IPS DF 4.7 (cell line): ENCODE results near the gene TSEN15.
"Not testable (repeated sequence)": the region's sequence is repeated elsewhere in the genome, so short reads cannot be mapped to it uniquely, and the experiment has no call there.

Source experiments
- DNase-seq: peaks from one replicate; pipeline ENCODE4 v3.0.0-alpha.2; 2013; ENCODE audit warnings: low spot score; ENCODE audit errors: extremely low read depth

The TSEN15 gene

GRCh38 chr1:184096580-184096979 is 45.0 kb downstream of the TSEN15 start:
- DNase-seq, result not testable (repeated sequence)

GRCh38 chr1:184101141-184101540 is 49.6 kb downstream of the TSEN15 start:
- DNase-seq, result no peak

GRCh38 chr1:184101571-184101970 is 50.0 kb downstream of the TSEN15 start:
- DNase-seq, result no peak

GRCh38 chr1:184110272-184111204 is 59.0 kb downstream of the TSEN15 start:
- DNase-seq, result no peak

- no peak for DNase-seq
These were observed 60.8 kb downstream of the TSEN15 start for GRCh38 chr1:184112176-184112948.

- DNase-seq, result no peak
These were observed 61.7 kb downstream of the TSEN15 start for GRCh38 chr1:184113251-184113650.

- DNase-seq, result no peak
These were observed 63.4 kb downstream of the TSEN15 start for GRCh38 chr1:184114818-184115398.

- no peak for DNase-seq
These were observed 64.8 kb downstream of the TSEN15 start for GRCh38 chr1:184116287-184116686.

- no peak for DNase-seq
These were observed 66.5 kb downstream of the TSEN15 start for GRCh38 chr1:184118046-184118445.
